WTC11 (cell line): ENCODE results near the gene PCSK5.

Experiments used
- ELF4 ChIP-seq: sonication (generic); formaldehyde crosslinking; IDR thresholded peaks from 2 replicates; pipeline ENCODE4 v1.8.1; 2022; ENCODE audit warnings: low read depth, mild to moderate bottlenecking, moderate library complexity, missing genetic modification reagents
- IRF2 ChIP-seq: sonication (generic); formaldehyde crosslinking; IDR thresholded peaks from 2 replicates; pipeline ENCODE4 v1.8.0; 2022; ENCODE audit warnings: low read depth, missing genetic modification reagents, borderline replicate concordance
- NR1H2 ChIP-seq: sonication (generic); formaldehyde crosslinking; IDR thresholded peaks from 2 replicates; pipeline ENCODE4 v1.9.0; 2021; ENCODE audit warnings: mild to moderate bottlenecking, moderate library complexity, missing genetic modification reagents
- TF ChIP-seq, protein P1 (sequence below): fragments of 200-600 bp; IDR thresholded peaks from 2 replicates; pipeline ENCODE4 v1.8.0; 2022; ENCODE audit warnings: antibody characterized with exemption
- TF ChIP-seq, protein P2 (sequence below): sonication (generic); formaldehyde crosslinking; IDR thresholded peaks from 2 replicates; pipeline ENCODE4 v1.8.0; 2022; ENCODE audit warnings: mild to moderate bottlenecking, missing genetic modification reagents
- TF ChIP-seq, protein P3 (sequence below): sonication (generic); formaldehyde crosslinking; IDR thresholded peaks from 2 replicates; pipeline ENCODE4 v1.8.0; 2022; ENCODE audit warnings: mild to moderate bottlenecking, missing genetic modification reagents
- TF ChIP-seq, protein P4 (sequence below): sonication (generic); formaldehyde crosslinking; conservative IDR thresholded peaks from 2 replicates; pipeline ENCODE4 v1.8.1; 2023; ENCODE audit warnings: mild to moderate bottlenecking, low read depth, missing genetic modification reagents, moderate library complexity
- TF ChIP-seq, protein P5 (sequence below): fragments of 250-450 bp; sonication (Bioruptor Pico); IDR thresholded peaks from 2 replicates; pipeline ENCODE4 v2.1.2; 2022; ENCODE audit warnings: mild to moderate bottlenecking, moderate library complexity

DNA sequence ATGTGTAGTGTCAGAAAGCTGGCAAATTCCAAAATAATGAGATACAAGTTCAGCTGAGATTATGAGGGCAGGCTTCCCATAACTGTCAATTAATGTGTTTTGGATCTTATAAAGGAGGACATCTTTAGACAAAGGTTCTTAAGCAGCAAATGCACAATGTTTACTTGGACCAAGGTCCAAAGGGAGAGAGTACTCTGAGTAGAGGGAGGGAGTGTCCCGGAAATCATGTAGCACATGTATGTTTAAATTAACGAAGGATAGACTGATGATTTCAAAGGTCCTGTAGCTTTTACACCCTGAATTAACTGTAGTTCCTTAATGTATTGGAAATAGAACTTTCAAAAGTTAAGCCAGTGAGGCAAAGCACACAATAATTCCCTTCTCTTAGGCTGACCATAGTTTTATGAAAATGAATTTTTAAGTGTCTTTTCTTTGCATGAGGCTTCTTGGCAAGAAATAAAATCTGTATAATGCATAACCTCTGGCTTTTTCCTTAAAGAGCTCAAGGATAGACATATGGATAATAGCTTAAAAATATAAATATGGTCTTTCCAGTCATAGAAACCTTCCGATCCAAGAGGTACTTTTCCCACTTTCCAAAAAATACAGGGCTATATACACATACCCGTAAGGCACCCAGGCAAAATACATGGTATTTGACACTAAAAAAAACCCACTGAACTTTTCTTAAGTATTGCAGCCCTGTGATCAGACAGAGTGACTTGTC is 93.0 kb downstream of the PCSK5 start:
- TF ChIP-seq, protein P1, sequence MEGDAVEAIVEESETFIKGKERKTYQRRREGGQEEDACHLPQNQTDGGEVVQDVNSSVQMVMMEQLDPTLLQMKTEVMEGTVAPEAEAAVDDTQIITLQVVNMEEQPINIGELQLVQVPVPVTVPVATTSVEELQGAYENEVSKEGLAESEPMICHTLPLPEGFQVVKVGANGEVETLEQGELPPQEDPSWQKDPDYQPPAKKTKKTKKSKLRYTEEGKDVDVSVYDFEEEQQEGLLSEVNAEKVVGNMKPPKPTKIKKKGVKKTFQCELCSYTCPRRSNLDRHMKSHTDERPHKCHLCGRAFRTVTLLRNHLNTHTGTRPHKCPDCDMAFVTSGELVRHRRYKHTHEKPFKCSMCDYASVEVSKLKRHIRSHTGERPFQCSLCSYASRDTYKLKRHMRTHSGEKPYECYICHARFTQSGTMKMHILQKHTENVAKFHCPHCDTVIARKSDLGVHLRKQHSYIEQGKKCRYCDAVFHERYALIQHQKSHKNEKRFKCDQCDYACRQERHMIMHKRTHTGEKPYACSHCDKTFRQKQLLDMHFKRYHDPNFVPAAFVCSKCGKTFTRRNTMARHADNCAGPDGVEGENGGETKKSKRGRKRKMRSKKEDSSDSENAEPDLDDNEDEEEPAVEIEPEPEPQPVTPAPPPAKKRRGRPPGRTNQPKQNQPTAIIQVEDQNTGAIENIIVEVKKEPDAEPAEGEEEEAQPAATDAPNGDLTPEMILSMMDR, result no peak
- TF ChIP-seq IRF2 (CRISPR knock-in tag) (no peak), NR1H2 (CRISPR knock-in tag) (no peak), ELF4 (CRISPR knock-in tag) (no peak)
- TF ChIP-seq, protein P2, sequence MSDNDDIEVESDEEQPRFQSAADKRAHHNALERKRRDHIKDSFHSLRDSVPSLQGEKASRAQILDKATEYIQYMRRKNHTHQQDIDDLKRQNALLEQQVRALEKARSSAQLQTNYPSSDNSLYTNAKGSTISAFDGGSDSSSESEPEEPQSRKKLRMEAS (CRISPR knock-in tag), result no peak
- TF ChIP-seq, protein P3, sequence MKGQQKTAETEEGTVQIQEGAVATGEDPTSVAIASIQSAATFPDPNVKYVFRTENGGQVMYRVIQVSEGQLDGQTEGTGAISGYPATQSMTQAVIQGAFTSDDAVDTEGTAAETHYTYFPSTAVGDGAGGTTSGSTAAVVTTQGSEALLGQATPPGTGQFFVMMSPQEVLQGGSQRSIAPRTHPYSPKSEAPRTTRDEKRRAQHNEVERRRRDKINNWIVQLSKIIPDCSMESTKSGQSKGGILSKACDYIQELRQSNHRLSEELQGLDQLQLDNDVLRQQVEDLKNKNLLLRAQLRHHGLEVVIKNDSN, result no peak
- TF ChIP-seq, protein P4, sequence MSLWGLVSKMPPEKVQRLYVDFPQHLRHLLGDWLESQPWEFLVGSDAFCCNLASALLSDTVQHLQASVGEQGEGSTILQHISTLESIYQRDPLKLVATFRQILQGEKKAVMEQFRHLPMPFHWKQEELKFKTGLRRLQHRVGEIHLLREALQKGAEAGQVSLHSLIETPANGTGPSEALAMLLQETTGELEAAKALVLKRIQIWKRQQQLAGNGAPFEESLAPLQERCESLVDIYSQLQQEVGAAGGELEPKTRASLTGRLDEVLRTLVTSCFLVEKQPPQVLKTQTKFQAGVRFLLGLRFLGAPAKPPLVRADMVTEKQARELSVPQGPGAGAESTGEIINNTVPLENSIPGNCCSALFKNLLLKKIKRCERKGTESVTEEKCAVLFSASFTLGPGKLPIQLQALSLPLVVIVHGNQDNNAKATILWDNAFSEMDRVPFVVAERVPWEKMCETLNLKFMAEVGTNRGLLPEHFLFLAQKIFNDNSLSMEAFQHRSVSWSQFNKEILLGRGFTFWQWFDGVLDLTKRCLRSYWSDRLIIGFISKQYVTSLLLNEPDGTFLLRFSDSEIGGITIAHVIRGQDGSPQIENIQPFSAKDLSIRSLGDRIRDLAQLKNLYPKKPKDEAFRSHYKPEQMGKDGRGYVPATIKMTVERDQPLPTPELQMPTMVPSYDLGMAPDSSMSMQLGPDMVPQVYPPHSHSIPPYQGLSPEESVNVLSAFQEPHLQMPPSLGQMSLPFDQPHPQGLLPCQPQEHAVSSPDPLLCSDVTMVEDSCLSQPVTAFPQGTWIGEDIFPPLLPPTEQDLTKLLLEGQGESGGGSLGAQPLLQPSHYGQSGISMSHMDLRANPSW (CRISPR knock-in tag), result no peak
- TF ChIP-seq, protein P5, sequence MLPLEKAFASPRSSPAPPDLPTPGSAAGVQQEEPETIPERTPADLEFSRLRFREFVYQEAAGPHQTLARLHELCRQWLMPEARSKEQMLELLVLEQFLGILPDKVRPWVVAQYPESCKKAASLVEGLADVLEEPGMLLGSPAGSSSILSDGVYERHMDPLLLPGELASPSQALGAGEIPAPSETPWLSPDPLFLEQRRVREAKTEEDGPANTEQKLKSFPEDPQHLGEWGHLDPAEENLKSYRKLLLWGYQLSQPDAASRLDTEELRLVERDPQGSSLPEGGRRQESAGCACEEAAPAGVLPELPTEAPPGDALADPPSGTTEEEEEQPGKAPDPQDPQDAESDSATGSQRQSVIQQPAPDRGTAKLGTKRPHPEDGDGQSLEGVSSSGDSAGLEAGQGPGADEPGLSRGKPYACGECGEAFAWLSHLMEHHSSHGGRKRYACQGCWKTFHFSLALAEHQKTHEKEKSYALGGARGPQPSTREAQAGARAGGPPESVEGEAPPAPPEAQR (CRISPR knock-in tag), result no peak
